ENCODE data around the gene PPID. TPM values are rescaled to one million over a fixed set of nuclear protein-coding genes. Genes with fewer than 3 reads are reported as not detected.

The PPID gene
- total RNA-seq, 2 experiments from 2014 or later: 10.7 to 10.8 TPM

DNA sequence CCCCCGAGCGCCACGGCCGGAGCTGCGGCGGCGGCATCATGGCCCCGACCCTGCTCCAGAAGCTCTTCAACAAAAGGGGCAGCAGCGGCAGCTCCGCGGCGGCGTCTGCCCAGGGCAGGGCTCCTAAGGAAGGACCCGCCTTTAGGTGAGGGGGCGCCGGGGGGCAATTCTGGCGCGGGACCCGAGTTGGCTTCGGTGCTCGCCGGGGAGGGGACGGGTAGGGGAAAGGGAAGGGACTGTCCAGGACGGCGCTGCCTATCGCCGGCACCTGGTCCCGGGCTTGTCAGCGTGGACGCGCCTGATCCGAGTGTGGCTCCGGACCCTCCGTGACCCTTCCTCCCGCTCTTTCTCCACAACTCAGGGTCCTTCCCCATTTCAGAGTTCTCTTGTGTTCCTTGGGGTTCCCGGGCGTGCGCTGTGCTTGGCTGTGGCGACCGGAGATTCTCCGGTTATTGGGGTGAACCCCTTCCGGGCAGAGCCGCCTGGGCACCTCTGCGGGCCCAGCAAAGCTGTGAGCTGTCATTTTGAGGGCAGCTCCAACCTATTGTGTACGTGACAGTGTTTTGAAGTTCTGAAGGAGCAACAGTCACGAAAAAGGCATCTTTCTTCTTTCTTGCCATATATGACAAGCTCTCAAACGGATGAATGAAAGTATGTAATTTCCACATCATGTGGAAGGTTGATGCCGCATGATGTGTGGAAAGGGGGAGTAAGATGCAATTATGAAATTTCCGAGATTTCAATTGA, 46.2 kb upstream of the PPID start:
- intact Hi-C loops (cut with DNase I, micrococcal nuclease): loop anchor here in 1 of 2 experiments (1.0 kb wide), 1 partner anchor 42 kb away; no protein-coding TSS in a partner anchor
- no peaks in the 10 kb centered on the region for H3K9me3 Mint-ChIP-seq
- H3K9me3 ChIP-seq (ENCODE audit: control insufficient read depth in 1 of 2, insufficient read depth in 1 of 2, low read length in 2 of 2): no peaks in the 10 kb centered on the region
- peak overlapping the region; percentile 8 to 44 for H3K27ac ChIP-seq (ENCODE audit: low read depth in 1 of 2, low read length in 2 of 2)
- POLR2A ChIA-PET: interaction anchor here (0.7 to 2.5 kb wide), 11 partner anchors 9 to 81 kb away, joined by 3 to 9 read pairs (median 3); partner anchors contain the start of gene PPID
- peak overlapping the region; percentile 69 for H3K4me3 ChIP-seq (ENCODE audit: low read length)
- CTCF ChIA-PET: interaction anchor here (0.6 to 0.7 kb wide), 2 partner anchors 35 to 54 kb away, joined by 3 to 4 read pairs; no protein-coding TSS in a partner anchor
- peak; percentile 7 to 76 (median 25) for DNase-seq
- H3K4me1 ChIP-seq (ENCODE audit: insufficient read depth, low read length): peaks cover 10% of the 10 kb centered on the region
- H3K36me3 Mint-ChIP-seq (ENCODE audit: low read depth): peaks cover 4% of the 10 kb centered on the region
- no peaks in the 10 kb centered on the region for H3K27me3 ChIP-seq (ENCODE audit: control insufficient read depth in 1 of 2, insufficient read depth in 2 of 2, low read length in 2 of 2)
- H3K27ac Mint-ChIP-seq: peak overlapping the region; percentile 91
- H3K36me3 ChIP-seq (ENCODE audit: insufficient read depth, low read length): no peaks in the 10 kb centered on the region
- ATAC-seq (ENCODE audit: poor library complexity): peak; percentile 53
- peaks cover 42% of the 10 kb centered on the region for H3K4me1 Mint-ChIP-seq (ENCODE audit: low read depth)
- no peaks in the 10 kb centered on the region for H3K27me3 Mint-ChIP-seq
- H3K4me3 Mint-ChIP-seq: peak overlapping the region; percentile 98
- no peak for TF ChIP-seq CTCF (IDR thresholded peaks at IDR 0.05)

DNA sequence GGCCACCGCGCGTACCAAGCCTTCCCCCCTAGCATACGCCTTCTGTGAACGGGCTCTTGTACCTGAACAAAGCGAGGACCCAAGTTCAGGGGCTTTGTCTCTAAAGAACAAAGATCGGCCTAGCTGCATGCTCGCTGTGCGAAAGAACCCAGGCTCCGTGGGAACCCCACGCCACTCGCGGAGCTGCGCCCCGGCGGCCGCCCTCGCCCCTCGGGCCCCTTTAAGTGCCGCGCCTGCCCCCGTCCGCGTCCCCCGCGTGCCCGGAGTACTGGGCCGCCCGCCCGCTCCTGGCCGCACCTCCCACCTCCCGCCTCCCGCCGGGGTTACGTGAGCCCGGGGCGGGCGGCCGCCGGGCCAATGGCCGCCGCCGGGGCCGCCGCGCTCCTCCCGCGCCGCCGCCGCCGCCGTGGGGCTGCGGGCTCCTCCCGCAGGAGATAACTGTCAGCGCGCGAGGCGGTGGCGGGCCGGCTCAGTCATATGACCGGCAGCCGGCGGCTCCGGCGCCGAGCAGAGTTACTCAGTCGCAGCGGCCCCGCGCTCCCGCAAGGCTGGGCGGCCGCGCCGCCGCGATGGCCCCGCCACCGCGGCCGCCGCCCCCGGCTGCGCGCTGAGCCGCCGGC, 45.5 kb upstream of the PPID start, which contains the start of gene FNIP2:
FNIP2 (plus strand) TSS at position 472 of the 620 bp plus-strand sequence. CDS start 187 bp downstream, outside the sequence.
- Histone ChIP-seq H3K4me1 (ENCODE audit: insufficient read depth, low read length) (peaks cover 10% of the 10 kb centered on the region), H3K4me3 (ENCODE audit: low read length) (peak within 1 kb of the TSS; percentile 69), H3K27me3 (ENCODE audit: control insufficient read depth in 1 of 2, insufficient read depth in 2 of 2, low read length in 2 of 2) (no peaks in the 10 kb centered on the region), H3K27ac (ENCODE audit: low read depth in 1 of 2, low read length in 2 of 2) (peak within 1 kb of the TSS; percentile 32 to 62), H3K9me3 (ENCODE audit: control insufficient read depth in 1 of 2, insufficient read depth in 1 of 2, low read length in 2 of 2) (no peaks in the 10 kb centered on the region), H3K36me3 (ENCODE audit: insufficient read depth, low read length) (no peaks in the 10 kb centered on the region)
- Mint-ChIP-seq H3K4me3 (peak within 1 kb of the TSS; percentile 98), H3K27me3 (no peaks in the 10 kb centered on the region), H3K27ac (peak within 1 kb of the TSS; percentile 91), H3K9me3 (no peaks in the 10 kb centered on the region), H3K4me1 (ENCODE audit: low read depth) (peaks cover 42% of the 10 kb centered on the region), H3K36me3 (ENCODE audit: low read depth) (peaks cover 4% of the 10 kb centered on the region)
- intact Hi-C loops (cut with DNase I, micrococcal nuclease): loop anchor here in 1 of 2 experiments (1.0 kb wide), 1 partner anchor 43 kb away; no protein-coding TSS in a partner anchor
- peak; percentile 39 to 90 (median 66) for DNase-seq
- ATAC-seq (ENCODE audit: poor library complexity): peak; percentile 78
- TF ChIP-seq CTCF (IDR thresholded peaks at IDR 0.05): no peak
- ChIA-PET CTCF (no interaction called here), POLR2A (interaction anchor here (0.7 to 2.5 kb wide), 6 partner anchors 10 to 82 kb away, joined by 3 to 9 read pairs (median 6); no protein-coding TSS in a partner anchor)

DNA sequence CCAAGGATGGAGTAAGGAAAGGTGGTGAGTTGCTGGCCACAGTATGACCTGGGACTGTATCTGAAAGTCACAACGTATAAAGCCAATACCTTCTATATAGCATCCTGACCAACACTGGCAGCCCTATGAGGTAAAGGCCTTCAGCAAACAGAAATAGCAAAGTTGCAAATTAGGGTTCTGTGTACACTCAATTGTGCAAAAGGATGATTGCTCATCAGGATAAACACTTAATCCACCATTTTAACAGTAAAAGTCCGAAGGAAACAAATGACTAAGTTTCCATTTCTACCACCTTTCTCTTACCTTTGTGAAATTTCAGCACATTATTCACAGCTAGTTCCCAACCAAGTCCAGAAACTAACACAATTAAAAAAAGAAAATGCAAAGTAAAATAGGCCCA, 44.3 kb upstream of the PPID start:
- Mint-ChIP-seq H3K4me3 (peak overlapping the region; percentile 92), H3K36me3 (ENCODE audit: low read depth) (peaks cover 4% of the 10 kb centered on the region), H3K4me1 (ENCODE audit: low read depth) (peaks cover 36% of the 10 kb centered on the region), H3K27me3 (no peaks in the 10 kb centered on the region), H3K9me3 (no peaks in the 10 kb centered on the region), H3K27ac (peak overlapping the region; percentile 82)
- DNase-seq (no peak), ATAC-seq (ENCODE audit: poor library complexity) (no peak)
- H3K4me1 ChIP-seq (ENCODE audit: insufficient read depth, low read length): peaks cover 10% of the 10 kb centered on the region
- H3K27ac ChIP-seq (ENCODE audit: low read depth in 1 of 2, low read length in 2 of 2): no peak overlapping the region
- ChIA-PET CTCF (no interaction called here), POLR2A (no interaction called here)
- no peak overlapping the region for H3K4me3 ChIP-seq (ENCODE audit: low read length)
- TF ChIP-seq CTCF (IDR thresholded peaks at IDR 0.05): no peak
- H3K9me3 ChIP-seq (ENCODE audit: control insufficient read depth in 1 of 2, insufficient read depth in 1 of 2, low read length in 2 of 2): no peaks in the 10 kb centered on the region
- intact Hi-C loops (cut with DNase I, micrococcal nuclease): loop anchor here in 1 of 2 experiments (2.0 kb wide), 1 partner anchor 39 kb away; no protein-coding TSS in a partner anchor
- no peaks in the 10 kb centered on the region for H3K36me3 ChIP-seq (ENCODE audit: insufficient read depth, low read length)
- H3K27me3 ChIP-seq (ENCODE audit: control insufficient read depth in 1 of 2, insufficient read depth in 2 of 2, low read length in 2 of 2): no peaks in the 10 kb centered on the region
